K562 (cell line): ENCODE data around the gene WDFY2. TPM values are rescaled to one million over a fixed set of nuclear protein-coding genes. Genes with fewer than 3 reads are reported as not detected.

Source experiments
- CREB3 ChIP-seq: fragments of 450-650 bp; conservative IDR thresholded peaks from 2 replicates; pipeline ENCODE4 v1.6.1; 2016; ENCODE audit warnings: missing genetic modification characterization, low read depth, mild to moderate bottlenecking, missing compliant biosample characterization, moderate library complexity
- CREB3L1 ChIP-seq: fragments of 450-650 bp; IDR thresholded peaks from 2 replicates; pipeline ENCODE4 v1.6.1; 2014; ENCODE audit warnings: low read depth, mild to moderate bottlenecking, moderate library complexity, borderline replicate concordance
- ELF4 ChIP-seq: fragments of 450-650 bp; formaldehyde crosslinking; IDR thresholded peaks from 2 replicates; pipeline ENCODE4 v1.4.0; 2022; ENCODE audit warnings: missing genetic modification characterization
- FOSL1 ChIP-seq: fragments of 200-800 bp; sonication (Bioruptor generic); conservative IDR thresholded peaks from 2 replicates; pipeline ENCODE4 v1.6.1; 2016; ENCODE audit warnings: missing genetic modification characterization, missing compliant biosample characterization
- GMEB1 ChIP-seq: fragments of 250-450 bp; sonication (Bioruptor Pico); IDR thresholded peaks from 2 replicates; pipeline ENCODE4 v1.4.0; 2020; ENCODE audit warnings: mild to moderate bottlenecking
- PHF20 ChIP-seq: fragments of 450-650 bp; IDR thresholded peaks from 2 replicates; pipeline ENCODE4 v1.6.1; 2018; ENCODE audit not compliant: partially characterized antibody
- PML ChIP-seq: IDR thresholded peaks from 2 replicates; pipeline ENCODE4 v1.6.1; 2012; ENCODE audit warnings: low read length, inconsistent platforms
- RAD51 ChIP-seq: fragments of 450-650 bp; IDR thresholded peaks from 2 replicates; pipeline ENCODE4 v1.7.1; 2016; ENCODE audit warnings: low read depth, mild to moderate bottlenecking, borderline replicate concordance
- RB1 ChIP-seq: fragments of 450-650 bp; IDR thresholded peaks from 2 replicates; pipeline ENCODE4 v1.6.1; 2017; ENCODE audit warnings: low read depth, mild to moderate bottlenecking
- RBM22 ChIP-seq: fragments of 200-400 bp; formaldehyde crosslinking; IDR thresholded peaks from 2 replicates; pipeline ENCODE4 v1.6.1; 2018; ENCODE audit warnings: low read length, low read depth; ENCODE audit not compliant: poor library complexity, severe bottlenecking
- RCOR1 ChIP-seq, 2 experiments: IDR thresholded peaks; 2 replicates each; pipeline ENCODE4 v1.6.1; 2012; ENCODE audit warnings: low read depth in 2 of 2, low read length in 2 of 2, borderline replicate concordance in 1 of 2, improper control_type of control experiment in 1 of 2
- RERE ChIP-seq: sonication (generic); formaldehyde crosslinking; IDR thresholded peaks from 2 replicates; pipeline ENCODE4 v1.8.0; 2023; ENCODE audit warnings: missing genetic modification reagents, mild to moderate bottlenecking, borderline replicate concordance
- SNRNP70 ChIP-seq: fragments of 200-400 bp; formaldehyde crosslinking; optimal IDR thresholded peaks from 2 replicates; pipeline ENCODE3; 2017; ENCODE audit warnings: low read depth, low read length
- SRSF7 ChIP-seq: fragments of 200-400 bp; formaldehyde crosslinking; optimal IDR thresholded peaks from 2 replicates; pipeline ENCODE3; 2017; ENCODE audit warnings: mild to moderate bottlenecking, low read depth, low read length
- STAT5B ChIP-seq: fragments of 250-450 bp; sonication (Bioruptor Pico); IDR thresholded peaks from 2 replicates; pipeline ENCODE4 v1.8.0; 2021; ENCODE audit warnings: mild to moderate bottlenecking, inconsistent platforms
- ZNF263 ChIP-seq: sonication (generic); formaldehyde crosslinking; IDR thresholded peaks from 2 replicates; pipeline ENCODE4 v1.8.0; 2022; ENCODE audit warnings: mild to moderate bottlenecking, missing genetic modification reagents, borderline replicate concordance
- ZNF431 ChIP-seq: sonication (generic); formaldehyde crosslinking; IDR thresholded peaks from 2 replicates; pipeline ENCODE4 v1.8.0; 2022; ENCODE audit warnings: mild to moderate bottlenecking, missing genetic modification reagents
- ZNF561 ChIP-seq: fragments of 450-650 bp; formaldehyde crosslinking; conservative IDR thresholded peaks from 2 replicates; pipeline ENCODE4 v1.4.0; 2020; ENCODE audit warnings: mild to moderate bottlenecking, moderate library complexity
- polyA plus RNA-seq, 8 experiments: library from polyadenylated mRNA; depleted of rRNA in 4 of 8; stranded (reverse) in 5 of 8; unstranded in 3 of 8; fragments of >200 nt; fragmentation: Nextera tagmentation in 2 of 8; fragmentation: Illumina TruSeq in 1 of 8; extraction: Ambion mirVana in 2 of 8; extraction: Trizol in 1 of 8; gene quantifications; 2 replicates each; pipeline versions ENCODE4 v1.2.1 to v1.2.3, GENCODE V29; 2011 to 2014; ENCODE audit warnings: inconsistent platforms in 1 of 8, missing spikeins in 1 of 8
- total RNA-seq, 7 experiments: library from RNA; depleted of rRNA in 6 of 7; stranded (reverse); fragments of >200 nt in 6 of 7; fragmentation: Illumina TruSeq in 2 of 7; extraction: Trizol in 2 of 7; gene quantifications; 2 replicates each; pipeline versions ENCODE4 v1.2.1 to v1.2.3, GENCODE V29; 2011 to 2021; ENCODE audit warnings: low replicate concordance in 1 of 7

The WDFY2 gene
- total and polyA plus RNA-seq, 9 of the 15 experiments (the other 6 are each of a cell fraction or from before 2014, with no cell fraction given) = 0.66 to 6.4 (median 4.4) TPM

- TF ChIP-seq GMEB1 (CRISPR knock-in tag) (no peak), RAD51 (no peak), FOSL1 (tag) (peak; percentile 53; the same call in 1 of the 2 replicates), ZNF263 (CRISPR knock-in tag) (no peak), RCOR1 (IDR thresholded peaks at IDR 0.05; ENCODE audit: borderline replicate concordance in 1 of 2, low read depth in 2 of 2, low read length in 2 of 2) (peak; percentile 75 to 97; a peak in 3 of 4 replicates), ZNF561 (no peak), RERE (CRISPR knock-in tag) (no peak), SNRNP70 (no peak), STAT5B (CRISPR knock-in tag) (no peak), CREB3 (tag) (no peak), ZNF431 (CRISPR knock-in tag) (no peak), ELF4 (CRISPR knock-in tag) (no peak), RBM22 (no peak), RB1 (no peak), CREB3L1 (0 out of 2 replicates have a peak, but pooled peaks have one; percentile 29), PML (peak; percentile 44; the same call in 1 of the 2 replicates), PHF20 (no peak), SRSF7 (no peak)
Observed at GRCh38 chr13:51785712-51786424, 201.6 kb downstream of the WDFY2 start (continued).
